Superior temporal gyrus (tissue), 1 donor: ENCODE data around the gene DDB1.

Source experiments
- DNase-seq: peaks from one replicate; pipeline ENCODE4 v3.0.0-alpha.2; 2016; ENCODE audit errors: extremely low spot score

Gene DDB1

DNA sequence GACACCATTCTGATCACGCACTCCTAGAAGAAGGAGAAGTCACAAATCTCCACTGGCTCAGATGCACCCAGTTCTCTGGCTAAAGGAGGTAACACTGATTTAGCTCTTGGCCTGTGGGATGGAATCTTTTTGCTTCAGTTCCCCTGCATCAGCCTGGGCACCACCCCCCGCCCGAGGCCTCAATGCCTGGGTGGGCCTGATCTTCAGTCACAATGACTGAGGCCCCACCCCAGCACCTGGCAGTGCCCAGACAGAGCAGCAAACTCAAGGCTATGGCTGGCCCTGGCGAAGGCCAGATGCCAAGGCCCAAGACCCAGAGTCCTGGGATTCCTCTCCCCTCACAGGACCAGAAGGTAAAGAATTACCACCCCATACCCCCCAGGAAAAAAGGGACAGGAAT, 23.8 kb upstream of the DDB1 start:
- no peak for DNase-seq

GRCh38 chr11:61354208-61354607, 21.3 kb upstream of the DDB1 start:
- no peak for DNase-seq

GRCh38 chr11:61353131-61354067, 20.5 kb upstream of the DDB1 start:
- no peak for DNase-seq

GRCh38 chr11:61352038-61352437, 19.1 kb upstream of the DDB1 start:
- no peak for DNase-seq

DNA sequence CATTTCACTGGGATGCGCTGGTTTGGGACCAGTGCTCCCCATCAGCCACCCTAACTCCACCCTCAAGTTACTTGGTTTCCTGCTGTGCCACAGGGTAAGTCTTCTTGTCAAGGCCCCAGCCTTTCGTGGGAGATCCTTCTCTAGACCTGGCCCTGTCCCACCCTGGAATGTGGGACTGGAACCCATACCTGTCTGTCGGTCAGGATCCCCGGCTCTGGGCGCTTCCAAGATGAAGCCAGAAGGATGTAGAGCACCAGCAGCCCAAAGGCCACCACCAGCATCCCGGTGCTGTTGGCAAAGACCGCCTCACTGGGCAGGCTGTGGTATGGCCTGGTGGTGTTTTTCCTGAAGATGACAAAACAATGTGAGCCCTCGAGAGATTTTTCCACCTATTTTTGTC, 17.9 kb upstream of the DDB1 start:
- no peak for DNase-seq

- DNase-seq = no peak
These were observed 17.4 kb upstream of the DDB1 start for GRCh38 chr11:61350336-61350735.

GRCh38 chr11:61349916-61350315, 17.0 kb upstream of the DDB1 start:
- DNase-seq = no peak

DNA sequence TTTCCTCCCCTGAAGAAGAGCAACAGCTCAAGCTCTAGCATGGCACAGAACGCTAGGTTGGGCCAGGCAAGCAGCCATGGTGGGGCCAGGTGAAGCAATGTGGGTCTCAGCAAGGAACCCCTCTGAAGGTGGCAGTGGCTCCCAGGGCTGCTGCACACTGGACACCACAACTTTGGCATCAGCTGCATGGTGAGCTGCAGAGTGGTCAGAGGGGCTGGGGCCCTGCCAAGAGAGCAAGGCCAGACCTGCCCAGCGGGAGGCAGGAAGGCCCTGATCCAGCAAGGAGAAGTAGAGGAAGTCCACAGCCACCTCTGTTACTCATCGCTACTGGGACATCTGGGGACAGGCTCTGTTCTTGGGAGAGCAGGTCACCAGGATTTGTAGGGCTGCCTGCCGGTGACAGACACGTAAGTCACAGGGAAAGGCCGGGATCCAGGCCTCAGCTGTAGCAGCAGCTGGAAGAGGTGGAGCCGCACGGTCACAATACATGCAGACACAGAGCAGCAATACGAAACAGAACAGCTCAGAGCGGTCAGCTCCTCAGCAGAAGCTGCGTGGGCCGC, 16.4 kb upstream of the DDB1 start:
- DNase-seq = no peak

DNA sequence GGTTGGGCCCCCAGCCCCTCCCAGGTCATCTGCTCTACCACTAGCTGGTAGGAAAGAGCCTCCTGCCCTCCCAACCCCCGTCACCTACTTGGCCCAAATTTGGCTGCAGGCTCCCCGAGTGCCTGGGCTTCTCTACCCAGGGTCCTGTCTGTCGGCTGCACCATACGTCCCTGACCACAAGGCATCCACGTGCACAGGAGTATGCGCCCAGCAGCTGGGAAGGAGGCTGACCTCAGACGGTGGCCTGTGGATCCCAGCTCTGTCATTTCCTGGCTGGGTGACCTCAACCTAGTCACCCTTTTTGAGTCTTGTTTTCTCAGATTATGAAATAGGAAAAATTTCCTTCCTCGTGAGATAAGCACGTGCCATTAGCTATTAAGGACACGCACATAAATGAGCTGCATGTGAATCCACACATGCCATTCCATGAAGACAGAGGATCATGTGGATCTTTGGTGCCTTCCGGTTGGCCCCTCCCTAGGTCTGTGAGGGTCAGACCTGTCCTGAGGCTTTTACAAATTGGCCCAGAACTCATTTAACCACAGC, 15.1 kb upstream of the DDB1 start:
- no peak for DNase-seq

GRCh38 chr11:61345954-61346843, 13.3 kb upstream of the DDB1 start:
- DNase-seq = no peak

DNA sequence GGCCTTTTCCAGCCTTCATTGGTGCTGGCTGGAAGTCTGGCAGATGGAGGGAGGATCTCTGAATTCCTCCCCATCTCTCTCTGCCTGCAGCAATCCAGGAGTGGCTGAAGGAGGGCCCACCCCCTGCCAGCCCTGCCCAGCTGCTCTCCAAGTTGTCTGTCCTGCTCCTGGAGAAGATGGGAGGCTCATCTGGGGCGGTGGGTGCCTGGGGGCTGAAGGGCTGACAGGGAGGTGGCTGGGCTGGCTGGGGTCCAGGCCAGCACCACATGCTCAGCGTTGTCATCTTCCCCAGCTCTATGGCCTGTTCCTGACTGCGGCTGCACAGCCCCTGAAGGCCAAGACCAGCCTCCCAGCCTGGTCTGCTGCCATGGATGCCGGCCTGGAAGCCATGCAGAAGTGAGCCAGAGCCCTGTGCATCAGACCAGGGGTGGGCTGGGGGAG, 12.3 kb upstream of the DDB1 start:
- no peak for DNase-seq

GRCh38 chr11:61343792-61344745, 11.2 kb upstream of the DDB1 start:
- DNase-seq = no peak

DNA sequence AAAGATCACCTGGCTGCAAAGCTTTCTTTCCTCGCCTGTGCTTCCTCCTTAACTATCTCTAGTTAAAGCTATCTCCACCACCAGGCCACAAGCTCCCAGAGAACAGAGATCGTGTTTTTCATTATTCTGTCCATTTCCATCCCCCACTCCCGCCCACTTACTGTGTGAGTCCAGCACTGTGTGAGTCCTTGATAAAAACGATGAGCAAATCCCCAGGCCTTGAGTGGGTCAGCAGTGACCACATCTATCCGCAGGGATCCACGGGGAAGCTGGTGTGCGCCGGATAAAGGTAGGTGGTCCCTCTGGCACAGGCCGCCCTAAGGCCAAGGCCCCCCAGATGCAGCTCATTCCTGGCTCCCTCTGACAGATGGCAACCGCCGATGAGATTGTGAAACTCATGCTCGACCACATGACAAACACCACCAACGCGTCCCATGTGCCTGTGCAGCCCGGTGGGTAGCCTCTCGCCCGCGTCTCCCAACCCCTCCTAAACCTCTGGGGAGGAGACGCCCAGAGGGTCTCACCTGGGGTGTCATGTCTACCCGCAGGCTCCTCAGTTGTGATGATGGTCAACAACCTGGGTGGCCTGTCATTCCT, 9.4 kb upstream of the DDB1 start:
- no peak for DNase-seq

DNA sequence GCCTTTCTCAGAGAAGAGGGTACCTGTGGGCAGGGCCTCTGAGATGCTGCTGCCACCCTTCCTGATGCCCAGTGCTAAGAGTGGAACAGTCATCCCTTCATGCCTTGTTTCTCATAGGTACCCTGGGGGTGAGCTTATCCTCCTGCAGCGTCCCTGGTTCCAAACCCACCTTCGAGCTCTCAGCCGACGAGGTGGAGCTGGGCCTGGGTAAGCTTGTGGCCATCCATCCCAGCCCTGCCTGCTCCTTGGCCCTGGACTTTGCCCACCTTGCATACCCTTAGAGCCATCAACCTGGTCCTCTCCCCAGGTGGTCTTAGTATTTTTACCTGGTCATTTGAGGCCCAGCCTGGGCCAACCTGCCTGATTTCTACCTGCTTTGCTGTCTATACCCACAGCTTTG, 8.8 kb upstream of the DDB1 start:
- no peak for DNase-seq

- no peak for DNase-seq
These were observed 8.1 kb upstream of the DDB1 start for GRCh38 chr11:61340979-61341378.

DNA sequence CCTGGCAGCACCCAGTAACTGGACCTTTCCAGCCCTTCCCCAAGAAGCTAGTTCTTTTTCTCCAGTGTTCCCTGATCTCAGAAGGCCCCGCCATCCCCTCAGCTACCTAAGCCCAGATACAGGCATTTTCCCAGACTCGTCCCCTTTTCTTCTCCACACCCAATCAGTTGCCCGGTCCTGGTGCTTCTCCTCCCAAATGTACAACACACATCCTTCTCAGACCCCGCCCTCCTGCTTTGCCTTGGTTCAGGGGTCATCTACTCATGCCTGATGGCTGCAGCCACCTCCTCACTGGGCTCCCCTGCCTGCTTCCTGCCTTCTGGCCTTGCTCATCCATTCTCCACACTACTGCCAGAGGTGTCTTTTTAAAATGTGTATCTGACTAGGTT, 6.6 kb upstream of the DDB1 start:
- no peak for DNase-seq

- DNase-seq = no peak
These were observed 6.0 kb upstream of the DDB1 start for GRCh38 chr11:61338783-61339489.

GRCh38 chr11:61337706-61338470, 5.0 kb upstream of the DDB1 start:
- DNase-seq = no peak
